RWPE2 (cell line): ENCODE measurements around the gene CSF3.

Experiments
- ATAC-seq: fragments of 200-7000 bp; cut with Tn5 transposase; 3 replicates; pipeline ENCODE4 v1.9.1; 2021; ENCODE audit warnings: low read depth
- DNase-seq: peaks from one replicate; pipeline ENCODE4 v3.0.0-alpha.2; 2020; ENCODE audit warnings: low spot score
- H3K27ac ChIP-seq: fragments of 450-650 bp; 2 replicates; pipeline ENCODE4 v1.5.1; 2017; ENCODE audit warnings: mild to moderate bottlenecking; ENCODE audit not compliant: poor library complexity, severe bottlenecking
- H3K27me3 ChIP-seq: fragments of 250-450 bp; sonication (Bioruptor Pico); 2 replicates; pipeline ENCODE4 v1.5.1; 2021; ENCODE audit warnings: mild to moderate bottlenecking, moderate library complexity; ENCODE audit not compliant: insufficient read depth, poor library complexity, severe bottlenecking
- H3K36me3 ChIP-seq: fragments of 250-450 bp; sonication (Bioruptor Pico); 2 replicates; pipeline ENCODE4 v1.5.1; 2020; ENCODE audit warnings: low read depth, mild to moderate bottlenecking, moderate library complexity
- H3K4me1 ChIP-seq: fragments of 250-450 bp; sonication (Bioruptor Pico); 2 replicates; pipeline ENCODE4 v1.5.1; 2021; ENCODE audit warnings: mild to moderate bottlenecking, moderate library complexity; ENCODE audit not compliant: insufficient read depth, poor library complexity, severe bottlenecking
- H3K4me3 ChIP-seq: fragments of 250-450 bp; sonication (Bioruptor Pico); 2 replicates; pipeline ENCODE4 v1.5.1; 2021; ENCODE audit warnings: mild to moderate bottlenecking, moderate library complexity; ENCODE audit not compliant: severe bottlenecking
- H3K9me3 ChIP-seq: fragments of 250-450 bp; sonication (Bioruptor Pico); 2 replicates; pipeline ENCODE4 v1.5.1; 2021; ENCODE audit warnings: mild to moderate bottlenecking, moderate library complexity; ENCODE audit not compliant: severe bottlenecking
- TF ChIP-seq, protein P1 (sequence below): fragments of 450-650 bp; IDR thresholded peaks from one replicate; pipeline ENCODE4 v1.5.1; 2017; ENCODE audit warnings: mild to moderate bottlenecking, moderate library complexity; ENCODE audit not compliant: poor library complexity, severe bottlenecking

The CSF3 gene

GRCh38 chr17:40064971-40065768 lies 49.9 kb downstream of the CSF3 start:
- TF ChIP-seq, protein P1, sequence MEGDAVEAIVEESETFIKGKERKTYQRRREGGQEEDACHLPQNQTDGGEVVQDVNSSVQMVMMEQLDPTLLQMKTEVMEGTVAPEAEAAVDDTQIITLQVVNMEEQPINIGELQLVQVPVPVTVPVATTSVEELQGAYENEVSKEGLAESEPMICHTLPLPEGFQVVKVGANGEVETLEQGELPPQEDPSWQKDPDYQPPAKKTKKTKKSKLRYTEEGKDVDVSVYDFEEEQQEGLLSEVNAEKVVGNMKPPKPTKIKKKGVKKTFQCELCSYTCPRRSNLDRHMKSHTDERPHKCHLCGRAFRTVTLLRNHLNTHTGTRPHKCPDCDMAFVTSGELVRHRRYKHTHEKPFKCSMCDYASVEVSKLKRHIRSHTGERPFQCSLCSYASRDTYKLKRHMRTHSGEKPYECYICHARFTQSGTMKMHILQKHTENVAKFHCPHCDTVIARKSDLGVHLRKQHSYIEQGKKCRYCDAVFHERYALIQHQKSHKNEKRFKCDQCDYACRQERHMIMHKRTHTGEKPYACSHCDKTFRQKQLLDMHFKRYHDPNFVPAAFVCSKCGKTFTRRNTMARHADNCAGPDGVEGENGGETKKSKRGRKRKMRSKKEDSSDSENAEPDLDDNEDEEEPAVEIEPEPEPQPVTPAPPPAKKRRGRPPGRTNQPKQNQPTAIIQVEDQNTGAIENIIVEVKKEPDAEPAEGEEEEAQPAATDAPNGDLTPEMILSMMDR: no peak
- Histone ChIP-seq H3K4me3 (no peak overlapping the region), H3K36me3 (no peaks in the 10 kb centered on the region), H3K27me3 (no peaks in the 10 kb centered on the region), H3K27ac (peak overlapping the region; percentile 31), H3K4me1 (peaks cover 37% of the 10 kb centered on the region), H3K9me3 (no peaks in the 10 kb centered on the region)
- ATAC-seq (no peak; the same call in 2 of the 3 replicates), DNase-seq (no peak)

DNA sequence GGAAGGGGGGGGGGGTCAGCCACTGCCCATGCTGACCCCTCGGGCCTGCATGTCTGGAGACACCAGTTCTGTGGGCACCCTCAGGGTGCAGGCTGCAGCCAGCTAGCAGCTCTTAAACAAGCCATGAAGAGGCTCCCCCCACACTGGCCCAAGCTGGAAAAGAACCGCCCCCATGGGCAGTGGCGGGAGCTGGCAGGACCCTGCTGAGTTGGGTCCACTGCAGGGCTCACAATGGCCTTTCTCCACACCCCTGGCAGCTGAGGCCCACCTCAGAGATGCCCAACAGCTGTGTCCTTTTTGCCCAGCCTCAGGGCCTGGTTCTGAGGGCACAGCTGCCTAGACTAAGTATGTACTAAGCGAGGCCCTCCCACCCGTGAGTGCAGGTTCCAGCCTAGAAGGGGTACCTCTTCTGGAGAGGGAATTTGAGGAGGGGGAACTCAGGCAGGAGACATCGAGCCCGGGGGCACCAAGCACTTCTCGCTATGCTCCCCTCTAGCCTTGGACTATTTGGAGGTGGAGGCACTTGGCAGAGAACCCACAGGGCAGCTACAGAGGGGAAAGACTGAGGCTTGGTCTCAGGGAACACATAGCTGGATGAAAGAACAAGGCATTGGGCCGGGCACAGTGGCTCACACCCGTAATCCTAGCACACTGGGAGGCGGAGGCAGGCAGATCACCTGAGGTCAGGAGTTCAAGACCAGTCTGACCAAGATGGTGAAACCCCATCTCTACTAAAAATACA lies 50.7 kb downstream of the CSF3 start:
- no peak for ATAC-seq
- no peak overlapping the region for H3K4me3 ChIP-seq
- no peak for DNase-seq

More for the DNA sequence above, 50.7 kb downstream of the CSF3 start:
- Histone ChIP-seq H3K9me3 (no peaks in the 10 kb centered on the region), H3K27me3 (no peaks in the 10 kb centered on the region), H3K4me1 (peaks cover 43% of the 10 kb centered on the region), H3K36me3 (no peaks in the 10 kb centered on the region), H3K27ac (peak overlapping the region; percentile 31)
- TF ChIP-seq, protein P1: no peak
